Liver (tissue), 9 donors: ENCODE data around the gene HASPIN. TPM values are rescaled to one million over a fixed set of nuclear protein-coding genes. Genes with fewer than 3 reads are reported as not detected.

Experiments used
- DNase-seq: peaks from one replicate; pipeline ENCODE4 v3.0.0-alpha.2; 2017; ENCODE audit warnings: low spot score
- H3K27ac ChIP-seq, 2 donors: one replicate each; pipeline ENCODE4 v1.7.0; 2013; ENCODE audit warnings: inconsistent platforms in 2 of 2, low read length in 2 of 2, control low read depth in 1 of 2, low read depth in 1 of 2, mild to moderate bottlenecking in 1 of 2
- H3K27me3 ChIP-seq, 4 donors: one replicate each; pipeline versions ENCODE4 v1.6.1 to v1.7.0; 2013; ENCODE audit warnings: low read length in 3 of 4, inconsistent platforms in 1 of 4, mild to moderate bottlenecking in 1 of 4, moderate library complexity in 1 of 4; ENCODE audit not compliant: control insufficient read depth in 4 of 4, insufficient read depth in 4 of 4
- H3K36me3 ChIP-seq, 4 donors: one replicate each; pipeline versions ENCODE4 v1.6.1 to v1.7.0; 2013; ENCODE audit warnings: low read length in 3 of 4, mild to moderate bottlenecking in 3 of 4, low read depth in 1 of 4, moderate library complexity in 1 of 4; ENCODE audit not compliant: control insufficient read depth in 4 of 4, insufficient read depth in 3 of 4
- H3K4me1 ChIP-seq, 4 donors: one replicate each; pipeline versions ENCODE4 v1.6.1 to v1.7.0; 2013; ENCODE audit warnings: low read length in 3 of 4, mild to moderate bottlenecking in 3 of 4, moderate library complexity in 1 of 4; ENCODE audit not compliant: control insufficient read depth in 4 of 4, insufficient read depth in 4 of 4
- H3K4me3 ChIP-seq, 3 donors: one replicate each; pipeline versions ENCODE4 v1.6.1 to v1.7.0; 2013; ENCODE audit warnings: low read length in 3 of 3, control low read depth in 1 of 3, low read depth in 1 of 3, mild to moderate bottlenecking in 1 of 3
- H3K9ac ChIP-seq, 2 donors: one replicate each; pipeline ENCODE4 v1.7.0; 2013; ENCODE audit warnings: low read length in 2 of 2, mild to moderate bottlenecking in 2 of 2, moderate library complexity in 2 of 2, control low read depth in 1 of 2, low read depth in 1 of 2
- H3K9me3 ChIP-seq, 4 donors: one replicate each; pipeline versions ENCODE4 v1.6.1 to v1.7.0; 2013; ENCODE audit warnings: low read length in 3 of 4; ENCODE audit not compliant: control insufficient read depth in 4 of 4
- EGR1 ChIP-seq, 2 donors: IDR thresholded peaks; 2 replicates each; pipeline ENCODE4 v1.6.1; 2016 to 2018; ENCODE audit warnings: antibody characterized with exemption in 2 of 2, low read depth in 2 of 2
- FOXA1 ChIP-seq: IDR thresholded peaks from 2 replicates; pipeline ENCODE4 v1.6.1; 2016; ENCODE audit warnings: antibody characterized with exemption
- FOXA2 ChIP-seq: IDR thresholded peaks from 2 replicates; pipeline ENCODE4 v1.6.1; 2016; ENCODE audit warnings: antibody characterized with exemption
- GABPA ChIP-seq, 2 donors: IDR thresholded peaks in 1 of 2; conservative IDR thresholded peaks in 1 of 2; 2 replicates each; pipeline ENCODE4 v1.6.1; 2016; ENCODE audit warnings: antibody characterized with exemption in 2 of 2, mild to moderate bottlenecking in 1 of 2, moderate library complexity in 1 of 2
- HNF4A ChIP-seq, 2 donors: conservative IDR thresholded peaks; 2 replicates each; pipeline ENCODE4 v1.6.1; 2016; ENCODE audit warnings: antibody characterized with exemption in 2 of 2, mild to moderate bottlenecking in 2 of 2
- HNF4G ChIP-seq: IDR thresholded peaks from 2 replicates; pipeline ENCODE4 v1.6.1; 2016; ENCODE audit warnings: antibody characterized with exemption
- JUND ChIP-seq, 2 donors: IDR thresholded peaks; 2 replicates each; pipeline ENCODE4 v1.6.1; 2016; ENCODE audit warnings: antibody characterized with exemption in 2 of 2
- NR2F2 ChIP-seq: IDR thresholded peaks from 2 replicates; pipeline ENCODE4 v1.6.1; 2016; ENCODE audit warnings: antibody characterized with exemption
- RXRA ChIP-seq, 2 donors: IDR thresholded peaks; 2 replicates each; pipeline ENCODE4 v1.6.1; 2017 to 2018; ENCODE audit warnings: antibody characterized with exemption in 2 of 2, mild to moderate bottlenecking in 1 of 2
- SP1 ChIP-seq: IDR thresholded peaks from 2 replicates; pipeline ENCODE4 v1.6.1; 2018; ENCODE audit warnings: antibody characterized with exemption, mild to moderate bottlenecking
- WGBS: extraction: QIAGEN DNeasy Blood & Tissue Kit; methylation state at CpG from one replicate; pipeline ENCODE4 v1.1.7; 2013; 5-methylcytosine and 5-hydroxymethylcytosine counted together
- polyA plus RNA-seq, 2 donors: library from polyadenylated mRNA; stranded (reverse) in 1 of 2; unstranded in 1 of 2; fragments of 200-250 nt in 1 of 2; fragments of >200 nt in 1 of 2; fragmentation: Nextera tagmentation in 1 of 2; extraction: Ambion mirVana in 1 of 2; gene quantifications; one replicate each; pipeline versions ENCODE4 v1.2.1 to v1.2.3, GENCODE V29; 2013 to 2015
- total RNA-seq, 2 donors: library from RNA; depleted of rRNA; stranded (reverse); fragments of >200 nt; gene quantifications; one replicate each; pipeline ENCODE4 v1.2.3, GENCODE V29; 2014
- TF ChIP-seq, protein P1 (sequence below): IDR thresholded peaks from 2 replicates; pipeline ENCODE4 v1.6.1; 2016; ENCODE audit warnings: antibody characterized with exemption, mild to moderate bottlenecking
- TF ChIP-seq, protein P2 (sequence below): IDR thresholded peaks from 2 replicates; pipeline ENCODE4 v1.6.1; 2016; ENCODE audit warnings: antibody characterized with exemption
- TF ChIP-seq, protein P3 (sequence below): IDR thresholded peaks from 2 replicates; pipeline ENCODE4 v1.6.1; 2016; ENCODE audit warnings: antibody characterized with exemption
- TF ChIP-seq, protein P4 (sequence below): IDR thresholded peaks from 2 replicates; pipeline ENCODE4 v1.6.1; 2016; ENCODE audit warnings: antibody characterized with exemption
- TF ChIP-seq, protein P5 (sequence below): fragments of 150-350 bp; IDR thresholded peaks from 2 replicates; pipeline ENCODE4 v1.5.1; 2017; ENCODE audit warnings: improper control_type of control experiment, low read depth, low read length; ENCODE audit not compliant: missing input control
- donor health status: healthy.
- donor health status: healthy.
- donor health status: healthy.
- donor health status: healthy.
- donor health status: healthy.

HASPIN gene
- total and polyA plus RNA-seq, 4 donors, result 0.08 to 5.8 (median 0.28) TPM; not detected in 1

DNA sequence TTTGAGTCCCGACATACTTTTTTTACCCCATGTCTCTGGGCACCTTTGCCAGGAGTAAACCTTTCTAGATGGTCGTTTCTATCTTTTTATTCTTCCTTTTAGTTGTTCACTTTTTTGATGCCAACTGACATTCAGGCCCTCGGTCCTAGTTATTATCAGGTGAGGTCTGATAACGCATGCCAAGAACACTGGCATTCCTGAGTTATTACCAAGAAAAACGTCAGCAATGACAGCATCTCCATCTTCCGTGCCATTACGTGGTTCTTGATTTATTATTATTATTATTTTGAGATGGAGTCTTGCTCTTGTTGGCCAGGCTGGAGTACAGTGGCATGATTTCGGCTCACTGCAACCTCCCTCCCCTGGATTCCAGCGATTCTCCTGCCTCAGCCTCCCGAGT is 21.4 kb downstream of the HASPIN start:
- WGBS, result 88% methylated on average over 10 of the region's 10 CpGs
- no peak for DNase-seq
- no peak overlapping the region for H3K9ac ChIP-seq

DNA sequence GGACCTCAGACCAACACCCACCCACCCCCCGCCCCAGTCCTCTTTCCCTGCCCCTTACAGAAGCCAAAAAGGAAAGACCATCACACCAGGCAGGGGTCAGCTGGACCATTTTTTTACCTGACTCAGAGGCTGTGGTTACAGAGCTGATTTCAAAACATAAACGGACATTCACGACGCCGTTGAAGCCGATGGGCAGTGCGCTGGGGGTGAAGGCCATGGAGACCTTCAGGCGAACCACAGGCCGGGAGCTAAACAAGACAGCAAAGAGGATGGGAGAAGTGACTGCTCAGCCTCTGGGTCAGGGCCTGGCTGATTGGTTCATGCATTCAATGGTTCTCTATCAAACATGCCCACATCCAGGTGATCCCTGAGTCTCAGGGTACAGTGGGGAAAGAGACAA is 24.1 kb downstream of the HASPIN start:
- DNase-seq, result no peak
- H3K9ac ChIP-seq, result no peak overlapping the region
- no peak overlapping the region for H3K4me3 ChIP-seq
- no peak for TF ChIP-seq FOXA1
- TF ChIP-seq, protein P1, sequence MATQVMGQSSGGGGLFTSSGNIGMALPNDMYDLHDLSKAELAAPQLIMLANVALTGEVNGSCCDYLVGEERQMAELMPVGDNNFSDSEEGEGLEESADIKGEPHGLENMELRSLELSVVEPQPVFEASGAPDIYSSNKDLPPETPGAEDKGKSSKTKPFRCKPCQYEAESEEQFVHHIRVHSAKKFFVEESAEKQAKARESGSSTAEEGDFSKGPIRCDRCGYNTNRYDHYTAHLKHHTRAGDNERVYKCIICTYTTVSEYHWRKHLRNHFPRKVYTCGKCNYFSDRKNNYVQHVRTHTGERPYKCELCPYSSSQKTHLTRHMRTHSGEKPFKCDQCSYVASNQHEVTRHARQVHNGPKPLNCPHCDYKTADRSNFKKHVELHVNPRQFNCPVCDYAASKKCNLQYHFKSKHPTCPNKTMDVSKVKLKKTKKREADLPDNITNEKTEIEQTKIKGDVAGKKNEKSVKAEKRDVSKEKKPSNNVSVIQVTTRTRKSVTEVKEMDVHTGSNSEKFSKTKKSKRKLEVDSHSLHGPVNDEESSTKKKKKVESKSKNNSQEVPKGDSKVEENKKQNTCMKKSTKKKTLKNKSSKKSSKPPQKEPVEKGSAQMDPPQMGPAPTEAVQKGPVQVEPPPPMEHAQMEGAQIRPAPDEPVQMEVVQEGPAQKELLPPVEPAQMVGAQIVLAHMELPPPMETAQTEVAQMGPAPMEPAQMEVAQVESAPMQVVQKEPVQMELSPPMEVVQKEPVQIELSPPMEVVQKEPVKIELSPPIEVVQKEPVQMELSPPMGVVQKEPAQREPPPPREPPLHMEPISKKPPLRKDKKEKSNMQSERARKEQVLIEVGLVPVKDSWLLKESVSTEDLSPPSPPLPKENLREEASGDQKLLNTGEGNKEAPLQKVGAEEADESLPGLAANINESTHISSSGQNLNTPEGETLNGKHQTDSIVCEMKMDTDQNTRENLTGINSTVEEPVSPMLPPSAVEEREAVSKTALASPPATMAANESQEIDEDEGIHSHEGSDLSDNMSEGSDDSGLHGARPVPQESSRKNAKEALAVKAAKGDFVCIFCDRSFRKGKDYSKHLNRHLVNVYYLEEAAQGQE, result no peak
- TF ChIP-seq SP1, result no peak
- no peak for TF ChIP-seq JUND (IDR thresholded peaks at IDR 0.05)
- no peak for TF ChIP-seq RXRA (IDR thresholded peaks at IDR 0.05)
- no peak for TF ChIP-seq FOXA2
- no peak for TF ChIP-seq EGR1 (IDR thresholded peaks at IDR 0.05; ENCODE audit: low read depth in 2 of 2)
- TF ChIP-seq, protein P2, sequence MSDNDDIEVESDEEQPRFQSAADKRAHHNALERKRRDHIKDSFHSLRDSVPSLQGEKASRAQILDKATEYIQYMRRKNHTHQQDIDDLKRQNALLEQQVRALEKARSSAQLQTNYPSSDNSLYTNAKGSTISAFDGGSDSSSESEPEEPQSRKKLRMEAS, result no peak
- TF ChIP-seq, protein P3, sequence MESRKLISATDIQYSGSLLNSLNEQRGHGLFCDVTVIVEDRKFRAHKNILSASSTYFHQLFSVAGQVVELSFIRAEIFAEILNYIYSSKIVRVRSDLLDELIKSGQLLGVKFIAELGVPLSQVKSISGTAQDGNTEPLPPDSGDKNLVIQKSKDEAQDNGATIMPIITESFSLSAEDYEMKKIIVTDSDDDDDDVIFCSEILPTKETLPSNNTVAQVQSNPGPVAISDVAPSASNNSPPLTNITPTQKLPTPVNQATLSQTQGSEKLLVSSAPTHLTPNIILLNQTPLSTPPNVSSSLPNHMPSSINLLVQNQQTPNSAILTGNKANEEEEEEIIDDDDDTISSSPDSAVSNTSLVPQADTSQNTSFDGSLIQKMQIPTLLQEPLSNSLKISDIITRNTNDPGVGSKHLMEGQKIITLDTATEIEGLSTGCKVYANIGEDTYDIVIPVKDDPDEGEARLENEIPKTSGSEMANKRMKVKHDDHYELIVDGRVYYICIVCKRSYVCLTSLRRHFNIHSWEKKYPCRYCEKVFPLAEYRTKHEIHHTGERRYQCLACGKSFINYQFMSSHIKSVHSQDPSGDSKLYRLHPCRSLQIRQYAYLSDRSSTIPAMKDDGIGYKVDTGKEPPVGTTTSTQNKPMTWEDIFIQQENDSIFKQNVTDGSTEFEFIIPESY, result no peak
- TF ChIP-seq NR2F2, result no peak
- TF ChIP-seq HNF4A (conservative IDR thresholded peaks at IDR 0.05), result no peak
- no peak for TF ChIP-seq HNF4G
- TF ChIP-seq GABPA (IDR thresholded peaks at IDR 0.05 in 1 of 2, conservative IDR thresholded peaks at IDR 0.05 in 1 of 2), result no peak
- TF ChIP-seq, protein P4, sequence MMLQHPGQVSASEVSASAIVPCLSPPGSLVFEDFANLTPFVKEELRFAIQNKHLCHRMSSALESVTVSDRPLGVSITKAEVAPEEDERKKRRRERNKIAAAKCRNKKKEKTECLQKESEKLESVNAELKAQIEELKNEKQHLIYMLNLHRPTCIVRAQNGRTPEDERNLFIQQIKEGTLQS, result no peak
- no peaks in the 10 kb centered on the region for H3K9me3 ChIP-seq
- H3K4me1 ChIP-seq, result no peaks in the 10 kb centered on the region
- H3K27ac ChIP-seq, result no peak overlapping the region
- no peaks in the 10 kb centered on the region for H3K27me3 ChIP-seq
- WGBS, result 86% methylated on average over 9 of the region's 9 CpGs
- no peaks in the 10 kb centered on the region for H3K36me3 ChIP-seq

More for the DNA sequence above, 21.4 kb downstream of the HASPIN start:
- Histone ChIP-seq H3K4me3 (no peak overlapping the region), H3K4me1 (no peaks in the 10 kb centered on the region), H3K36me3 (no peaks in the 10 kb centered on the region), H3K27ac (no peak overlapping the region), H3K27me3 (no peaks in the 10 kb centered on the region), H3K9me3 (no peaks in the 10 kb centered on the region)
- TF ChIP-seq FOXA2 (no peak), GABPA (IDR thresholded peaks at IDR 0.05 in 1 of 2, conservative IDR thresholded peaks at IDR 0.05 in 1 of 2) (no peak)
- TF ChIP-seq, protein P5, sequence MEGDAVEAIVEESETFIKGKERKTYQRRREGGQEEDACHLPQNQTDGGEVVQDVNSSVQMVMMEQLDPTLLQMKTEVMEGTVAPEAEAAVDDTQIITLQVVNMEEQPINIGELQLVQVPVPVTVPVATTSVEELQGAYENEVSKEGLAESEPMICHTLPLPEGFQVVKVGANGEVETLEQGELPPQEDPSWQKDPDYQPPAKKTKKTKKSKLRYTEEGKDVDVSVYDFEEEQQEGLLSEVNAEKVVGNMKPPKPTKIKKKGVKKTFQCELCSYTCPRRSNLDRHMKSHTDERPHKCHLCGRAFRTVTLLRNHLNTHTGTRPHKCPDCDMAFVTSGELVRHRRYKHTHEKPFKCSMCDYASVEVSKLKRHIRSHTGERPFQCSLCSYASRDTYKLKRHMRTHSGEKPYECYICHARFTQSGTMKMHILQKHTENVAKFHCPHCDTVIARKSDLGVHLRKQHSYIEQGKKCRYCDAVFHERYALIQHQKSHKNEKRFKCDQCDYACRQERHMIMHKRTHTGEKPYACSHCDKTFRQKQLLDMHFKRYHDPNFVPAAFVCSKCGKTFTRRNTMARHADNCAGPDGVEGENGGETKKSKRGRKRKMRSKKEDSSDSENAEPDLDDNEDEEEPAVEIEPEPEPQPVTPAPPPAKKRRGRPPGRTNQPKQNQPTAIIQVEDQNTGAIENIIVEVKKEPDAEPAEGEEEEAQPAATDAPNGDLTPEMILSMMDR, result no peak
- TF ChIP-seq, protein P4, result no peak
- TF ChIP-seq, protein P3, result no peak
